Left hindlimb (tissue), 1 donor: ENCODE measurements around the gene HARBI1.

Source experiments
- DNase-seq: peaks from one replicate; pipeline ENCODE4 v3.0.0-alpha.2; 2018

The HARBI1 gene, protein sequence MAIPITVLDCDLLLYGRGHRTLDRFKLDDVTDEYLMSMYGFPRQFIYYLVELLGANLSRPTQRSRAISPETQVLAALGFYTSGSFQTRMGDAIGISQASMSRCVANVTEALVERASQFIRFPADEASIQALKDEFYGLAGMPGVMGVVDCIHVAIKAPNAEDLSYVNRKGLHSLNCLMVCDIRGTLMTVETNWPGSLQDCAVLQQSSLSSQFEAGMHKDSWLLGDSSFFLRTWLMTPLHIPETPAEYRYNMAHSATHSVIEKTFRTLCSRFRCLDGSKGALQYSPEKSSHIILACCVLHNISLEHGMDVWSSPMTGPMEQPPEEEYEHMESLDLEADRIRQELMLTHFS

DNA sequence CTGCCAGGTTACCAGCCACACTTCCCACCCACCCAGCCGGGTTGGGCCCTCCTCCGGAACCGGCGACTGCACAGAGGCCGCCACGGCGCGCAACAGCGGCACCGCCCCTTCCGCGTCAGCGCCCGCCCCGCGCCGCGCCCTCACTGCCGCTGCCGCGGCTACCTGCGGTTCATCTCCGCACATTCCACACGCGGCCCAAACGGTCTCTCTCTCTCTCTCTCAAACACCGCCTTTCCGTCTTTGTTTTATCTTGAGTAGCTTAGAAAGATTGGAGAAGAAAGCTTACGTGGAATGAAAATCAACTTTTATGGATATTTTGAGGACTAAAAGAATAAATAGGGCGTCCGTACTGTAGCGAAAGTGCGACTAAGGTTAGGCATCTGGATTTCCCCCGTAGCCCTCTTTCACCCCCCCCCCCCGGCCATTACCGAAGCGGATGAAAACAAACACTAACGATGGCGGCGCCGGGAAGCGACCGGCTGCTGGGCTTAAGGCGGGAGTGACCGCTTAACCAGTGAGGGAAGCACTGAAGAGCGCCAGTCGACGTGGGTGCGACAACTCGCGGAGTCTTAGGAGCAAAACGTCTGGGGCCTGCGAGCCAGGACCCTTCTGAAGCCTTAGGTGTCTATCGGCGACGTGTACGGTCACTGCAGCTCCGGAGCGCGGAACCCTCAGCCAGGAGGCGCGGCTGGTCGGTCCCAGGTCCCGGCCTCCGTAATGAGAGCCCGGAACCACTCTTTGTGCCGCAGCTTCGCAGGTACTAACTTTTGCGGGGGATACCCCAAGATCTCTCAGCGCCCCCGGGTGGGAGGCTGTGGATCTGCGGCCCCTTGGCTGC is at the start of gene HARBI1, which contains the start of gene ATG13:
Gene HARBI1, minus strand, starts transcription at position 94 of the 838 bp plus-strand sequence. CDS start 990 bp downstream, outside the sequence.
Gene ATG13, plus strand, starts transcription at position 420 of the 838 bp plus-strand sequence. CDS start 26,739 bp downstream, outside the sequence.
- DNase-seq, result peak; percentile 93

DNA sequence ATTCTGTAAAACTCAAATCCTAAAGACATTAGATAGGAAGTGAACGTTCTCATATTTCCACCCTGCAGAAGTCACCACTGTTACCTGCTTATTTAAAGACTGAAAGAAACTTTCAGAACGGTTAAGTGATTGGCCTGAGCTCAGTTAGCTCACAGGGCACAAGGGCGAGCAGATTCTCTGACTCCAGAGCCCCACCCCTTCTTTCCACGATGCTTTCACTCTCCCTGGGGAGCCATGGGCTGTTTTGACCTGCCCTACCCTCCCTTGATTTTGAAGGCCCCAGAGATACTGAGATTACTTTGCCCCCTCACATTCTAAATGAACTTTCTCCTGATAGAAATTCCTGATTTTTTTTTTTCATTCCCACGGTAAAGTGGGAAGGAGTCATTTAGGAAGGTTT is 49.5 kb upstream of the HARBI1 start:
- no peak for DNase-seq

DNA sequence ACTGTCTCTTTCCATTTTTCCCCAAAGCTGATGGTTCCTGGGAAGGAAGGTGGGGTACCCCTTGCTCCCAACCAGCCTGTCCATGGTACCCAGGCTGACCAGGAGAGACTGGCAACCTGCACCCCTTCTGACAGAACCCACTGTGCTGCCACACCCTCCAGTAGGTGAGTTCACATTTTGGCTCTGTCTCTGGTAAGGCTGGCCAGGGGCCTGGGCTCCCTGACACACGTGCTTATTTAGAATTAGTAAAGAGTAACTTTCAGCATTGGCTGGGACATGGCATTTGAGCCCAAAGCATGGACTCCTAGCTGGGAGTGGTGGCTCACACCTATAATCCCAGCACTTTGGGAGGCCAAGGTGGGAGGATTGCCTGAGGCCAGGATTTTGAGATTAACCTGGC is 48.3 kb upstream of the HARBI1 start:
- no peak for DNase-seq

DNA sequence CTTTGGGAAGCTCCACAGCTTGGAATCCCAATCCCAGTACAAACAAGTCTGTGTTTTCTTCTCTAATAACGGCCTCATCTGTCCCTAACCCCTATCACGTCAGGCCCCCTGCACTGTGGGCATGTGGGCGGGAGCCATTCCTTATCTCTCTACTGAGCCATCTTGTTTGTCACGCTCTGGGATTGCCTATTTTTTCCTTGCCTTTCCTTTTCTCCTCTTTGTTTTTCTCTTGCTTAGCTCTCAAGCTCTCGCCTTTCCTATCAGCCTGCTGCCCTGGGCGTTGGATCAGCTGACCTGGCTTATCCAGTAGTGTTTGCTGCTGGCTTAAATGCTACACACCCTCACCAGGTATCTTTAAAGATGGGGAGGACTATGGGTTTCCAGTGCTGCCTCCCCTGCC is 47.6 kb upstream of the HARBI1 start:
- DNase-seq, result no peak

DNA sequence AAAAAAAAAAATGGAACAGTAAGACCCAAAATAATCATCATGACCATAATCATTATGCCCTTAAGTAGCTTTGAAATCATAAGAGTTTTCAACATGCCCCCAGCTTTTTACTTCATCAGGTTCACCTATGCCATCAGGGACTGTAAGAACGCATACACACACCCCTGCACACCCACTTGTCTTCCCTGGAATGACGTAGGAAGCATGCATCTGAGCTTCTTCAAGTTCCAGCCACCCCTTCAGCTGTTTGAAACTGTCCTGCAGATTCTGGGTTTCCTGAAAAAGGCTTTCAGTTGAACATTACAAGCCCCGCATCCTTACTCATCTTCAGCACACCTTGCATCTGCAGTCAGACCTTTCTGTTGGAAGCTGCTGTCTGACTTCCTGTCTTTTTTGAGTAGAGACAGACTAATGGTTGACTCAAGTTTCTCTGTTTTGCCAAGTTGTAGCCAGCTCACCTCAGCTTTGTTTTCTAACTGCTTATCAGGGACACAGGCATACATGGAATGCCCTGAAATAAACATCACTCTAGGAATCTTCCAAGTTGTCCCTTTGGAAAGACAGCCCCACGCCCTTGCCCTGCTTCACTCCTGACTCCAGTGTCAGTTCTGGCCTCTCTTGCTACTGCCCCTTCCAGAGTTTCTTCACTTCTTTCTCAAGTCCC is 46.4 kb upstream of the HARBI1 start:
- no peak for DNase-seq

DNA sequence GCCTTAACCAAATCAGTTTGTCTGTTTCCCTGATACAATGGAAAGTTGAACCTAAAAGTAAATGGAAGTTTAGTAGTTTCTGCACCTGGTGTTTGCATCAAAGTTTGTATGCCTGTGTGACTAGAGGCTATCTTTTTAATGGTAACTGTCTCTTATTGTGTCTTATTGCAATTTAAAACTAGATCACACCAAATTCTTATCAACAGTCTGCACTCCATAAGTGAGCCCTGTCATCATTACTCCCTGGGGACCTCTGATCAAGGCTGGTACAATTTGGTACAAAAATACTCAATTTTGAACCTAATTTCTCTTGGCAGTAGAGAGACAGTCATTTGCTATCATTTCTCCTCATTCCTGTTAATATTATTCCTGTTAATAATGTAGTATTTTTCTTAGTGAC is 45.3 kb upstream of the HARBI1 start:
- no peak for DNase-seq

DNA sequence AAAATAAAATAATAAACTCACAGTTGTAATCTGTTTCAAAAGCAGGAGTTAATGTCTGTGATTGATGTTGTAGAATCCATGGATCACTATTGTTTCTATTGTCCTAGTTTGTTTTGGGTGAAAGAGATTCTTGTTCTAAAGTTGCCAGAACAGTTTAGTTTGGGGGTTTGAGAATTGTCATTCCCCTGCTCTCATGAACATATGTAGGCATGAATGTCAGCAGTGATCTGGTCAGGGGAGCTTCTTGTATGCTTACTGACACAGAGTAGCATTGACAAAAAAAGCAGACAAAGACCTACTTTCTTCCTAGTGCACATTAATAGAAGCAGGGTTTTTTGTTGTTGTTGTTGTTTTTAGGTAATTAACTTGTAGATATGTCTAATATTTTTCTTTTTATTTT is 44.8 kb upstream of the HARBI1 start:
- no peak for DNase-seq

DNA sequence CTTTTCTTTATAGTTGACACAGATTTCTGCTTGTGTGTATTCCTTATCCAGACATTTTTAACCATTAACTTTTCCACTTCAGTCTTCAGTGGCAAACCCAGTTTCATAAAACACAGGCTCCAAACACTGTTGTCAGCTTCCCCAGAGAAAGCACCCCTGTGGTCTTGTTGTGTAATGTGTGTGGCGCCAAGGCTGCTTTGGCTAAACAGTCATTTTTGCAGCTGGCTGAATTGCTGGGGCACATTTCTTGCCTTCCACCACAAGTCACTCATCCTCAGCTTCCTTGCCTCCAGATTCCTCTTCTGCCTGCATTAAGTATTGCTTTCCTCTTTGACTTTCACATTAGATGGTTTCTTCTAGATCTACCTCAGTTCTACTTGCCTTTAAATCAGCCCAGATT is 42.9 kb upstream of the HARBI1 start:
- no peak for DNase-seq

DNA sequence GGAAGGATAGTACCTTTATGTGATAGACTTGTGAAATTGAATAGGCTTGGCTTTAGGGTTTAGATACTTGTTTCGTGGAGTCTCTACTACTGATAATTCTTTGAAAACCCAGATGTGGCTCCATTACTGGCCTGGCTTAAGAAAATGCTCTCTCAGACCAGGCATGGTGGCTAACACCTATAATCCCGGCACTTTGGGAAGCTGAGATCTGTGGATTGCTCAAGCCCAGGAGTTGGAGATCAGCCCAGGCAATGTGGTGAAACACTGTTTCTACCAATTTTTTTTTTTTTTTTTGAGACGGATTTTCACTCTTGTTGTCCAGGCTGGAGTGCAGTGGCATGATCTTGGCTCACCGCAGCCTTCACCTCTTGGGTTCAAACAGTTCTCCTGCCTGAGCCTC is 41.2 kb upstream of the HARBI1 start:
- DNase-seq, result no peak

DNA sequence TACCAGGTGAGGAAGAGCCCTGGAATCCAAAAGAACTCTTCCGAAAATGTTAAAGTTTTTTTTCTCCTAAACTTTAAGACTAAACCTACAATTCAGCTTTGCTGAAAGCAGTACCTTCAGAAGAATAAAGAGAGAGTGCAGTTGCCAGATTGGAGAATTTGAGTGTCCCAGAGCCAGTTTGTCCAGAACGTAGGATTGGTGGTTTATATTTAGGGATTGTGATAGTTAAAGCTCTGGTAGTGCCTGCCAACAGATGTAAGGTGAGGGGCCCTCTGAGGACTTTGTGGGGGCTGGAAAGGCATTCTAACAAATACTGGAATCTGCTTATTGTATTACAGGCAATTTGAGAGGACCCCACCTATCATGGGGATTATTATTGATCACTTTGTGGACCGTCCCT is 40.2 kb upstream of the HARBI1 start:
- DNase-seq, result no peak

DNA sequence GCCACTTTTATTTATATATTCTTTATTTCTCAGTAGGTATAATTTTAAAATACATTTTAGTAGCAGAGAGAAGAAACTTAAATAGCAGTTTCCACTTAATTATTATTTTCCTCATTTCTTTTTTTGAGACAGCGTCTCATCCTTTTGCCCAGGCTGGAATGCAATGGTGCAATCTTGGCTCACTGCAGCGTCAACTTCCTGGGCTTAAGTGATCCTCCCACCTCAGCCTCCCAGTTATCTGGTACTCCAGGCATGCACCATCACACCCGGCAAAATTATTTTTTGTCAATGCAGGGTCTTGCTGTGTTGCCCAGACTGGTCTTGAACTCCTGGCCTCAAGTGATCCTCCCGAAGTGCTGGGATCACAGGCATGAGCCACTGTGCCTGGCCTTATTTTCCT is 38.6 kb upstream of the HARBI1 start:
- no peak for DNase-seq

DNA sequence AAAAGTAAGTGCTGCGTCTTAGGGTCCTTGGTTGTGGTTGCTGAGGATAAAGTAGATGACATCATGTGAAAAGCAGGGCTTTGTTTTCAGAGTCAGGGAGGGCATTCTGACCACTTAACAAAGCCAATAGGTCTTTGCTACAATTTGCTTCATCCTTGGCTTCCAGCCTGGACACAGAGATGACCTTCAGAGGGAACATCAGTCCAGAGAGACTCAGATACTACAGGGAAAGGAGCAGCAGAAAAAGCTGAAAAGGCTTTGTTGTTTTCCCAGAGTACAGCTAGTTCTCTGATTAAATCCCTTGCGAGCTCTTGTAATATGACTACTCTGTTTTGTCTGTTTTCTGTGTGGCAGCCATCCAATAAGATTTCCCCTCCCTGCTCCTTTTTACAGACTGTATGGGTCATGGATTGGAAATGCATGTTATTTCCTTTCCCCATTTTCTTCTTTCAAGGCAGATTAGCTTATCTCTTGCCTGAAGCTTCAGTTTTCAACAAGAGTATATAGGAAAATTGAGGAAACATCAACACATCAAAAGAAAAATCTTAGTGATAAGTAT is 32.2 kb upstream of the HARBI1 start:
- no peak for DNase-seq

DNA sequence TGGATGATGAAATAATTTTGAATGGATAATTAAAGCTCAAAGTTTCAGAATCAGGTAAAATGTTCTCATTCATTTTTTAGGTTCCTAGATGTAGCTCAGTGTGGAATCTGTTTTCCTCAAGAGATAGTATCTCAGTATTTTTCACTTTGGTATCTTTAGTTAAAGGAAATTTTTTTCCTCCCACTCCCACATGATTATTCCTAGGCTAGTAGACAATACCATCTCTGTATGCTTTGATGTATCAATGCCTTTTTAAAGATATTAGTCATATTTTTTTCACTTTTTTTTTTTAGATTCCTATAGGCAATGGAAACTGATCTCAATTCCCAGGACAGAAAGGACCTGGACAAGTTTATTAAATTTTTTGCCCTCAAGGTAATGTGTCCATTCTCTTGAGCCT is 27.0 kb upstream of the HARBI1 start:
- no peak for DNase-seq

DNA sequence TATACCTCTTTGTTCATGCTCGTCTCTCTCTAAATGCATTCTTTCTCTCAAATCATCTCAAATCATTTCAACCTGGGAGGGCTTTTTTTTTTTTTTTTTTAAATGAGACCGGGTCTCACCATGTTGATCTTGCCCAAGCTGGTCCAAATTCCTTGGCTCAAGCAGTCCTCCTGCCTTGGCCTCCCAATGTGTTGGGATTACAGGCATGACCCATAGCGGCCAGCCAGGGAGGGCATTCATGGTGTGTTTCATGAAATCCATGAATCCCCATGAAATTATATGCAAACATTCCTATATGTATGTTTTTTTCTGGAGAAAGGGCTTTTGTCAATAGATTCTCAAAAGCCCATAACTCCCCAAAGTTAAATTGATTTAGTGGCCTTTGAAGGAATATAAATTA is 26.5 kb upstream of the HARBI1 start:
- no peak for DNase-seq

DNA sequence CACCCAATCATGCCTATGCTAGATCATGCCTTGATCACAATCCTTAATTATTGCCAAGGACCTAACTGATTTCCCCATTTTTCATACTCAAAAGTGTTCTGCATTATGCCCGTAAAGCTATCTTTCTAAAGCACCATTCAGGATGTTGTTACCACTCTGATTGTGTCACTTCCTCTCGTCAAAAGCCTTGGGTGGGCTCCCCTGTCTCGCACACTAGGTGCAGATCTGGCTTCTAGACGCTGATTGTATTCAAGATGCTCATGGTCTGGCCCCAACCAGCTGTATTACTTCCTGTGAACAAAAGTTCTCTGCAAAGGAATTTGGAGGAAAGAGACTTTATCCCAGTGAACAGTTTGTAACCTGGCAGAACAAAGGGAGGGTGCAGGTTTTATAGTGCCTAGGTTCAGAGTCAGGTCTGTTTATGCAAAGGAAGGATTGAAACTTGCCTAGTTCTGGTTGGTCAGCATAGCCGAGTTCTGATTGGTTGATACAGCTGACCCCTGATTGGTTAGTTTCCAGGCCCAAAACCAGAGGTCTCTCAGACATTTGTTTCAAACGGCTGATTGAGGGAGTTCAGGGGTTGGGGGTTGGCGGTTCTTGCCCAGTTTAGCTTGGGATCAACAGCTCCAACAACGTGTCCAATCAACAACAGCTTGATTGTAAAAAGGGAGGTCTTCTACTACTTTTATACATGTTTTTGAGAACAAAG is 25.8 kb upstream of the HARBI1 start:
- no peak for DNase-seq

DNA sequence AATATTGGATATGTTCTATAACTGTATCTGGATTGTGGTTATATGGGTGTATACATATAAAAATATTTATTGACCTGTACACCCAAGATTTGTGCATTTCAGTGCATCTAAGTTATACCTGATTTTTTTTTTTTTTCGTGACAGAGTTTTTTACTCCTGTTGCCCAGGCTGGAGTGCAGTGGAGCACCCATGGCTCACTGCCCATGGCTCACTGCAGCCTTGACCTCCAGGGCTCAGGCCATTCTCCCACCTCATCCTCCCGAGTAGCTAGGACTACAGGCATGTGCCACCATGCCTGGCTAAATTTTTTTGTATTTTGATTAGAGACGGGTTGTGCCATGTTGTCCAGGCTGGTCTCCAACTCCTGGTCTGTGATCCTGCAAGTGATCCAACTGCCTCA is 24.6 kb upstream of the HARBI1 start:
- no peak for DNase-seq

DNA sequence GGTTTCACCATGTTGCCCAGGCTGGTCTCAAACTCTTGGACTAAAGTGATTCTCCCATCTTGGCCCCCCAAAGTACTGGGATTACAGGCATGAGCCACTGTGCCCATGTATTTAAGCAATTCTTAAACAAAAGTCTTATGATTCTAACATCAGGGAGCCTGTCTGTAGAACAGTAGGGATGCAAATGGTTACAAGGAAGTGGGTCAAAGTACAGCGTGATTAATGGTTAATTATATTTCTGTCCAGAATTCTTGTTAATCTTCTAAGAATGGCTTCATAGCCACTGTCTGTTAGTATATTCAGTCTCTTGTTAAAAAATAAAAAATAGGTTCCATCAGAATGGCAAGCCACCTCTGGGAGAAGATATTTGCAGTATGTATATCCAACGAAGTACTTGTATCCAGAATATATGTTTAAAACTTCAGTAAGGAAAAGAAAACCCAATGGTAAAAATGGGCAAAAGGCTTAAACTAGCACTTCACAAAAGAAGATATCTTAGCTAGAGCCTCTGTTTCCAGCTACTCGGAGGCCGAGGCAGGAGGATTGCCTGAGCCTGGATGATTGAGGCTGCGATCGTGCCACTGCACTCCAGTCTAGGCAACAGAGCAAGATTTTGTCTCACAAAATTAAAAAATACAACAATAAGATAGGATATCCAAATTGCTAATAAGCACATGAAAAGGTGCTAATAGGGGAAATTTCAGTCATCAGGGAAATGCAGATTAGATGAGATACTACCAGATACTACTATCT is 23.2 kb upstream of the HARBI1 start:
- DNase-seq, result no peak

DNA sequence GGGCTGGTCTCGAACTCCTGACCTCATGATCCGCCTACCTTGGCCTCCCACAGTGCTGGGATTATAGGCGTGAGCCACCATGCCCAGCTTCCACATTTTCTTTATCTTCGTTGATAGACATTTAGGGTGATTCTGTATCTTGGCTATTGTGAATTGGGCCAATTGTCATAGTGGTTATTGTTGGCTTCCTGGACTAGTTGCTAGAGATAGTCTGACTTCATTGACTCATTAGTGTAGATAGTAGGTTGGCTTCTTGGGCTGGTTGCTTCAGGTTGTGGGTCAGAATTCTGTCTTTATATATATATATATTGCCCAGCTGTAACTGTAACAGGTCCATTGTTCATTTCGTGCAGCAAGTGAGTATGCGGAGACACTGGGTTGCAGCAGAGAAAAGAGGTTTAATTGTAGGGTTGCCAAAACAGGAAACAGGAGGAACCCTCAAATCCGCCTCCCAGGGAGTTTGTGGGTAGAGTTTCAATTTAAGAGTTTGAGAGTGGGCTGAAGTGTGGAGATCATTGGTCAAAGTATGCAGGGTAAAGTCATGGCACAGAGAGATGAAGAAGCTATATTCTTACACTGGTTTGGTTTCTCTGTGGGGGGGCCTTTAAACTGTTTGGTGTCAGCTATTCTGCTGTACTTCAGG is 22.3 kb upstream of the HARBI1 start:
- no peak for DNase-seq

DNA sequence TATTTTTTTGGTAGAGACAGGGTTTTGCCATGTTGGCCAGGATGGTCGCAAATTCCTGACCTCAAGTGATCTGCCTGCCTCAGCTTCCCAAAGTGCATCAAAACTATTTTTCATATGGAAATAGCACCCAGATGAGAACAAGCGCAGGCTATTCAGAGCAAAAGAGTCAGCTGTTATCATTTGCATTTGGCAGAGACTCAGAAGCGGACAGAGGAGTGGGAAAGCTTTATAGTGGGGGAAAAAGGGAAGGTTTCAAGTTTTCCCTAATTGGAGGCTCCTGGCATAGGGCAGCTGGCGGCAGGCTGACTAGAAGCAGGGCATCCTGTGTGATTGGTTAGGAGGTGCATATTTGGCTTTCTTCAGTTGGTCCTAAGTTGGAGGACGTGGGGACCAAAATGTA is 20.5 kb upstream of the HARBI1 start:
- DNase-seq, result no peak

DNA sequence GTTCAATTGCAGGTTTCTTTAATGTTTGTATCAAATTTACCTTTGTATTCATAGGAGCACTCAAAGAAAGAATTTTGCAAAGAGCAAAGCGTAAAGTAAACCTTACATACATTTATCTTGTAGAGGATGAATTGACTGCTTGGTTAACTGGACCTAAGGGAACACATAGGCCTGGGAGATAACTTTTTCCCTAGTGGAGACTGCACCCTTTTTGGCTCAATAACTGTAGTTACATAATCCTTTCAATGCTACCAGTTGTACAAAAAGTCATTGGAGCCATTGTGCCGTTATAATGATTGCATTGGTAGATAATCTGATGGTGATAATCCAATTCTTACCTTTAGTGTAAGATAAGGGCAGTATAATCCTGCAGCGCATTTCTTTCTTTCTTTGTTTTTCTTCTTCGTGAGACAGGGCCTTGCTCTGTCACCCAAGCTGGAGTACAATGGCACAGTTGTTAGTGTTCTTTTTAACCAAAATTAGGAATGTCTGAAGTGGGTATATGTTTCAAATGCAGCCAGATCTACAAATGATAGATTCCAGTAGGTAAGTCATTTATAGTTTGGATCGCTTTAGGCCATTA is 18.6 kb upstream of the HARBI1 start:
- no peak for DNase-seq
